Psoas muscle (tissue), 8 donors: Measurements from ENCODE around the gene PPFIA1. TPM values are rescaled to one million over a fixed set of nuclear protein-coding genes. Genes with fewer than 3 reads are reported as not detected.

Experiments used
- ATAC-seq, 4 donors: fragments of 200-7000 bp; cut with Tn5 transposase; one replicate each; pipeline ENCODE4 v1.9.1; 2020; ENCODE audit warnings: moderate library complexity in 3 of 4, mild to moderate bottlenecking in 2 of 4
- DNase-seq, 2 donors: peaks; one replicate each; pipeline ENCODE4 v3.0.0-alpha.2; 2020
- H3K27ac ChIP-seq: fragments of 200-600 bp; one replicate; pipeline ENCODE4 v1.8.0; 2022
- H3K27me3 ChIP-seq, 3 donors: fragments of 200-600 bp in 1 of 3; one replicate each; pipeline versions ENCODE4 v1.6.1 to v1.8.0; 2013 to 2022; ENCODE audit warnings: low read length in 2 of 3, mild to moderate bottlenecking in 2 of 3, moderate library complexity in 1 of 3; ENCODE audit not compliant: insufficient read depth in 3 of 3
- H3K36me3 ChIP-seq, 2 donors: fragments of 200-600 bp in 1 of 2; one replicate each; pipeline versions ENCODE4 v1.6.1 to v1.8.0; 2013 to 2022; ENCODE audit warnings: low read depth in 1 of 2, mild to moderate bottlenecking in 1 of 2, moderate library complexity in 1 of 2; ENCODE audit not compliant: insufficient read depth in 1 of 2
- H3K4me1 ChIP-seq: fragments of 200-600 bp; one replicate; pipeline ENCODE4 v1.8.0; 2022
- H3K4me3 ChIP-seq: fragments of 200-600 bp; one replicate; pipeline ENCODE4 v1.8.0; 2022; ENCODE audit warnings: mild to moderate bottlenecking
- H3K9me3 ChIP-seq: fragments of 200-600 bp; one replicate; pipeline ENCODE4 v1.8.0; 2022
- CTCF ChIP-seq: fragments of 200-600 bp; IDR thresholded peaks from one replicate; pipeline ENCODE4 v1.8.0; 2022; ENCODE audit warnings: antibody characterized with exemption
- WGBS, 3 donors: extraction: QIAGEN DNeasy Blood & Tissue Kit; methylation state at CpG; one replicate each; pipeline versions ENCODE4 v1.1.6 to v1.1.7; 2013; 5-methylcytosine and 5-hydroxymethylcytosine counted together
- intact Hi-C, 2 donors: fragments of 100-400 bp; cut with DNase I; formaldehyde crosslinking; loops; one replicate each; pipeline versions ENCODE4 v1.11.0 to v1.14.2; 2022
- polyA plus RNA-seq, 3 donors: library from polyadenylated mRNA; stranded (reverse); fragments of 200-250 nt; gene quantifications; one replicate each; pipeline ENCODE4 v1.2.3, GENCODE V29; 2013
- total RNA-seq, 4 donors: library from RNA; stranded (reverse); fragmentation: NEBNext Ultra II Directional in 2 of 4; extraction: Animal tissue kit (Norgen Biotek cat#: 25700) in 2 of 4; gene quantifications; one replicate each; pipeline versions ENCODE4 v1.2.1 to v1.2.4, GENCODE V29; 2021 to 2023
- donor health status: healthy with polysubstance abuse.
- donor health status: DM: no; HTN: no; CAD: no; lungs with moderate emphysema.
- donor health status: Bipolar disorder and iron deficiency.
- donor health status: healthy.
- donor health status: DM: yes; HTN: yes; CAD: no.
- donor health status: DM: no; HTN: no; CAD: no.
- donor health status: DM: no; HTN: no; CAD: no.
- donor health status: DM: yes; HTN: yes; CAD: no.

Gene PPFIA1
- total and polyA plus RNA-seq, 7 donors, result 16.7 to 49.5 (median 34.3) TPM

GRCh38 chr11:70421123-70421522 lies 150.6 kb downstream of the PPFIA1 start:
- no peaks in the 10 kb centered on the region for H3K9me3 ChIP-seq

GRCh38 chr11:70422692-70423522 lies 152.4 kb downstream of the PPFIA1 start:
- intact Hi-C loops, result no loop called here
- TF ChIP-seq CTCF, result no peak
- H3K9me3 ChIP-seq, result no peaks in the 10 kb centered on the region
- H3K4me1 ChIP-seq, result no peaks in the 10 kb centered on the region
- H3K36me3 ChIP-seq, result peaks cover 13 to 98% of the 10 kb centered on the region in 2 donors
- ATAC-seq (no peak), DNase-seq (no peak)
- no peaks in the 10 kb centered on the region for H3K27me3 ChIP-seq
- no peak overlapping the region for H3K4me3 ChIP-seq
- H3K27ac ChIP-seq, result no peak overlapping the region
- 88 to 91% (median 90%) methylated on average over 35 of the region's 35 CpGs for WGBS, 3 donors

More at GRCh38 chr11:70421123-70421522, 150.6 kb downstream of the PPFIA1 start:
- H3K36me3 ChIP-seq, result peaks cover 14 to 98% of the 10 kb centered on the region in 2 donors
- H3K4me1 ChIP-seq, result no peaks in the 10 kb centered on the region
- DNase-seq (no peak), ATAC-seq (no peak)
- no peak overlapping the region for H3K4me3 ChIP-seq
- no peaks in the 10 kb centered on the region for H3K27me3 ChIP-seq
- no peak for TF ChIP-seq CTCF
- WGBS, 3 donors, result 80 to 89% (median 82%) methylated on average over 13 of the region's 13 CpGs
- no peak overlapping the region for H3K27ac ChIP-seq
- intact Hi-C loops, result no loop called here

- H3K4me3 ChIP-seq, result no peak overlapping the region
- peaks cover 13 to 98% of the 10 kb centered on the region in 2 donors for H3K36me3 ChIP-seq
- no peak for DNase-seq
- intact Hi-C loops, result no loop called here
- no peaks in the 10 kb centered on the region for H3K27me3 ChIP-seq
- ATAC-seq, result peak in 3 of 4 donors; percentile 19 to 36 (median 22)
- H3K4me1 ChIP-seq, result no peaks in the 10 kb centered on the region
- H3K27ac ChIP-seq, result no peak overlapping the region
- no peaks in the 10 kb centered on the region for H3K9me3 ChIP-seq
- 89 to 93% (median 92%) methylated on average over 33 to 34 of the region's 34 CpGs for WGBS, 3 donors
- no peak for TF ChIP-seq CTCF
These were observed 153.3 kb downstream of the PPFIA1 start for GRCh38 chr11:70423523-70424505.

GRCh38 chr11:70424765-70425344 lies 154.4 kb downstream of the PPFIA1 start:
- H3K27ac ChIP-seq, result no peak overlapping the region
- H3K4me3 ChIP-seq, result no peak overlapping the region
- TF ChIP-seq CTCF, result no peak
- H3K27me3 ChIP-seq, result no peaks in the 10 kb centered on the region
- no peaks in the 10 kb centered on the region for H3K9me3 ChIP-seq
- H3K36me3 ChIP-seq, result peaks cover 9 to 98% of the 10 kb centered on the region in 2 donors
- no peaks in the 10 kb centered on the region for H3K4me1 ChIP-seq
- intact Hi-C loops, result no loop called here
- WGBS, 3 donors, result 91 to 94% (median 93%) methylated on average over 14 of the region's 14 CpGs
- DNase-seq (peak in 1 of 2 donors; percentile 26), ATAC-seq (no peak)
